Activated CD4-positive, alpha-beta T cell treated with anti-CD3 and anti-CD28 coated beads, Interleukin-2, amount 50 U/mL, for 48 hours (primary cell): Measurements from ENCODE around the gene ADCY10.

Experiments used
- DNase-seq, 2 experiments: peaks; one replicate each; pipeline ENCODE4 v3.0.0-alpha.2; 2020

ADCY10 gene

DNA sequence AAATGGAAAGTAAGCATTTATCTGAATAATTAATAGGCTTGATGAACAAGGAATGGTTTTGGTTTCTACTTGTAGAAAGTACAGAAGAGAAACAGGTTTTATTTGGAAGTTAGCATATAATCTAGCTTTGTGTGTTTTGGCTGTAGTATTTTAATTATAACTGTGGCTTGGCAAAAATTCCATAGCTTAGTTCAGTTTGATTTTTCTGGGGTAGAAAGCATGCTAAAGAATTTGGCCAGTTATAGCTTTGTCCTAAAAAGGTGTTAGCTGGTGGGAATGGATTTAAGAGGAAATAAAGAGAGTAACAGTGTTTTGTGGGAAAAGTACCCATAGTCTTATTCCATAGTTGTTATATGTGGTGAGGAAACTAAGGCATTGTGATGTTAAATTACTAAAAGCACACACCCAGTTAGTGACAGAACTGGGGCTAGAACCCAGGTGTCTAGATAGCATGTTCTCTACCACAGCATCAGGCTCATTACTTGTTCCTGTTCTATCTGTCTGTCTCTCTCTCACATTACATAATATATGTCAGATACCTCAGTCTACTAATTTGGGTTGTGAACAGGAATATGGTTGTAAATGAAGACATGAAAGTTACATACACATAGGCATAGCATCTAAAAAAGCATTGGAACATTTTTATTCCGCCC, 137.2 kb downstream of the ADCY10 start:
- DNase-seq, result no peak

- DNase-seq, result no peak
Measured at GRCh38 chr1:167776151-167776550, 137.8 kb downstream of the ADCY10 start.

- no peak for DNase-seq
Measured at GRCh38 chr1:167775178-167775577, 138.8 kb downstream of the ADCY10 start.

DNA sequence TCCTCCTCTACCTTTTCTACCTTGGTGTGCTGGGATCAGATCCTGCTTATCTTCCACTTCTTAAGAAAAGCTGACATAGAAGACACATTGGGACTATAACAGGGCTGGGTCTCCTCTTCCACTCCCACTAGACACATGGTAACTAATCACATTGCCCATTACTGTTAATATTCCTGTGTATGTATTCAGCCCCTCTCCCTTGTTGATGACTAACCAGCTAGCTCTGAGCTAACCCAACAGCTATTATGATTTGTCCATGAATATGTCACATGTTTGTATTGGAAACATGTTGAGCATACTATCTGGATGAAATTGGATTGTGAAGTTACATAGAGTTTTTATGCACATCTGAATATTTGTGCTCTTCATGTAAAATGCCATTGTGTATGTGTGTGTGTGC, 139.2 kb downstream of the ADCY10 start:
- DNase-seq, result no peak

- DNase-seq, result no peak
Measured at GRCh38 chr1:167773516-167773915, 140.4 kb downstream of the ADCY10 start.

DNA sequence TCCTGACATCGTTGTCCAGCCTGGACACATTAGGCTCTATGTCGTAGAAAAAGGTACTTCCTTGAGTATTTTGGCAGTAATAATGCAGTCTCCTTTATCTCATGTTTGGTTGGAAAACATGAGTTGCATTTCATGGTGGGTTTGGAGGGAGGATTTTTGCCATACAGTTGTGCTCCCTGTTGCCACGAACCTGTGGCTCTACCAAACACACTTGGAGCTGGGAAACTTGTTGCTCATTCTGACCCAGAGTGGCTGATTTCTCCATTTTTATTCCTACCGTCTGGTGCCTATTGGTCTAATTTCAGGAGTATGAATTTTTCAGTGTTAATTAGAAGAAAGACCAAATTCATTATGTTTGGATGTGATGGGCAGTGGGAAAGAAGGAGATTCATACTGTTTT, 141.5 kb downstream of the ADCY10 start:
- no peak for DNase-seq

DNA sequence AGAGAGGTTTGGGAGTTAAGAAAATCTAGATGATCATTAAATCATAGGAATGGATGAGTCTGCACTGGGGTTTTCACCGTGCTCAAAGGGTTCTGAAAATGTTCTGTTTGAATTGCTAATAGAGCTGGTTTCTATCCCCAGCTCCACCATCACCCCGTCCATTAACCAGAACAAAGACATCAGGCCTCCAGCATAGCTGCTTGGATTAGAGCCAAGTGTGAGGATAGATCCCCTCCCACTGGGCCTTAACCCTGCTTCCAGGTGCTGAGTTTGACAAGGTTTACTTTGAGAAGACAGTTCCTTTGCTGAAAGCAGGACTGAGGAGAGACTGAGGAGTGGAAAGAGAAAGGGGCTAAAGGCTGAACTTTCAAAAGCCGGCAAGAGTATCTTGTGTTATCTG, 143.8 kb downstream of the ADCY10 start:
- DNase-seq, result no peak

- DNase-seq, result no peak
Measured at GRCh38 chr1:167767761-167768160, 146.2 kb downstream of the ADCY10 start.

GRCh38 chr1:167766538-167766937, 147.4 kb downstream of the ADCY10 start:
- DNase-seq, result no peak

- no peak for DNase-seq
Measured at GRCh38 chr1:167765496-167765895, 148.4 kb downstream of the ADCY10 start.

- DNase-seq, result no peak
Measured at GRCh38 chr1:167764458-167765330, 149.2 kb downstream of the ADCY10 start.

GRCh38 chr1:167763525-167764220, 150.3 kb downstream of the ADCY10 start:
- no peak for DNase-seq

DNA sequence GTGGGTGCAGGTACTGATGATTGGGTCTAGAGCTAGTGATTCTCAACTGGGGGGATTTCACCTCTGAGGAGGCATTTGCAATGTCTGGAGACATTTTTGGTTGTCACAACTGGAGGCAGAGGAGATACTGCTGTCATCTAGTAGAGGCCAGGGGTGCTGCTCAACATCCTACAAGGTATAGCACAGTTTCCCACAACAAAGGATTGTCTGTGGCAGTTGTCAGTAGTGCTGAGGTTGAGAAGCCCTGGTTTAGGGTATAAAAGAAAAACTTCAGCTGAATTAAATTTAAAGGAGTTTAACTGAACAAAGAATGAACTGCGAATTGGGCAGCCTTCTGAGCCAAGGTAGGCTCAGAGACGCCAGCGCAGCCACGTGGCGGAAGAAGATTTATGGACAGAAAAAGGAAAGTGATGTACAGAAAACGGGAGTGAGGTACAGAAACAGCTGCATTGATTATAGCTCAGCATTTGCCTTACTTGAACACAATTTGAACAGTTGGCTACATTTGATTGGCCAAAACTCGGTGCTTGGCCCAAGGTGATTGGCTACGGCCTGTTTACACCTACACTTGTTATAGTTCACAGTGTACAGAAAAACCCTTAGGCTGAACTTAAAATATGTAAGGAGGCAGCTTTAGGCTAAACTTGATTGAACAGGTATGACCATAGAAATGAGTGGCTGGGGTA, 151.7 kb downstream of the ADCY10 start:
- no peak for DNase-seq

- DNase-seq, result no peak
Measured at GRCh38 chr1:167761400-167761799, 152.5 kb downstream of the ADCY10 start.
